HG03025 (cell line): ENCODE measurements around the gene ELK4.

ENCODE experiments used
- ATAC-seq: cut with Tn5 transposase; IDR thresholded peaks from one replicate; pipeline ENCODE4 v1.9.1; 2021; ENCODE audit warnings: mild to moderate bottlenecking, moderate library complexity; ENCODE audit not compliant: unreplicated experiment, low FRiP score

The ELK4 gene

DNA sequence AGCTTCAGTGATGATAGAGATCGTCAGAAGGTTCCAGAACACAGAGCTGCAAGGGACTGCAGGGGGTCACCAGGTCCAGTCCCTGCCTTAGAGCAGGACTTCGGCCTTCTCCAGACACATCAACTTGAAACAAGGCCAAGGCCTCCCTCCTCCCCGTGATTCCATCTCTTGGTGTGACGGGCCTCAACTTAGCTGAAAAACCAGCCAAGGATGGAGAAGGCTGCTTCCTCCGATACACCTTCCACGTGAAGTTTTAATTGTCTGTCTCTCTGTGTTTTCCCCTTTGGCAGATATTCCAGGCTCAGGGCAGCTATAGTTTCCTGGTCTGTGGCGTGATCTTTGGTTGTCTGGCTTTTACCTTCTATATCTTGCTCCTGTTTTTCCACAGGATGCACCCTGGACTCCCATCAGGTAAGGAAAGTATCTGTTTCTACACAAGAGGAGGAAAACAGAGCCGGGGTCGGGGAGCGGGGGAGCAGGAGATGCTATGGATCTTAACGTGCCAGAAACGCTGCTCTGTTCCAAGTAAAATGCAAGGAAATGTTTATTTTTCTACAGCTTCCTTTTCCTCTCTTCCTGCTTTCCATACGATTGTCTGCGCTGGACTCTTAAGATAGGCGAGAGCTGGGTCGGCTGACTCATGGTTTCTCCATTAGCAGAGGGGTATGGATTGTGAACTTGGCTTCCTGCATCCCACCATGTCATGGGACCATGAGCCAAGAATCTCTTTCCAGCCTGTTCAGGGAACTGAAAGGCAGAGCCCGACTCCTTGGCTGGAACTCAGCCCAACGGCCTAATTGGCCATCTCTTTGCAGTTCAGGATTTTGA is 32.8 kb downstream of the ELK4 start:
- no peak for ATAC-seq

DNA sequence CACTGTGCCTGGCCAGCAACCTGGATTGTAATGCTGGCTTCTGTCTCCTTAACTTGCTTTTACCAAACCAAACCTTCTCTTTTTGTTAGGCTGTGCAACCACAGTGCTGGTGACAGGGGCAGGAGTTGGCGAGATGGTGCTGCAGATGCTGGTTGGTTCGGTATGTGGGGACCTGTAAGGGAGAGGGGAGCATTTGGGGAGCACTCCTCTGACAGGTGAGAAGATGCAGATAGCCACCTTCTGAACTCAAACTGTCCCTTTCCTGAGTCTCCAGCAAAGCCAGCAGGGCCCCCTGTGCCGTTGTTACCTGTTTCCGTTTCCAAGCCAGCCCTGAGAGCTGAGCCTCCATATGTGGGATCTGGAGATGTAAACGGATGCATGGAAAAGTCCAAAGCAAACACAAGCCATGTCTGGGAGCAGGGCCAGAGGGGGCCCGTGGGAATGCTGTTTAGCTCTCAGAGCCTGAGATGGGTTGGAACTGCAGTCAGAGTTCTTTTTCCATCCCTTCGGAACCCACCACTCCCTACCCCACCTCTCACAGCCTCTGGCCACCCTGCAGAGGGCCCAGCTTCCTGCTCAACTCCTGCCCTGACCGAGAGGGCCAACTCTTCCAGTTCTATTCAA is 34.0 kb downstream of the ELK4 start:
- ATAC-seq, result no peak

GRCh38 chr1:205596876-205597275 is 34.9 kb downstream of the ELK4 start:
- no peak for ATAC-seq

GRCh38 chr1:205595861-205596260 is 36.0 kb downstream of the ELK4 start:
- no peak for ATAC-seq

DNA sequence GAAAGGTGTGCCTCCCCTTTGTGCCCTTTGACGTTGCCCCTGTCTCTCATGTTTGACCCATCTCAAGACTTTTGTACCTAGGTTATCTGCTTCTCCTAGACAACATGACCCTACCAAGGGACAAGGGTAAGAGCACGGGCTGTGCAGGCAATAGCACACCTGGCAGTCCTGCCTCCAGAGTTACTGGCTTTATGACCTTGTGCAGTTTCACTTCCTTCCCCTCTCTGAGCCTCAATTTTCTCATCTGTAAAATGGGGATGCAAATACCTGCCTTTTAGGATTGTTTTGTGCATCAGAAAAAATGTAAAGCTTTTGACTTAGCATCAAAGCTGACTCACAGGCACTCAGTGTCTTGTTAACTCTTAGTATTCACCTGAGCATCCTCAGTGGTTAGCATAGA is 36.4 kb downstream of the ELK4 start:
- ATAC-seq, result no peak

- no peak for ATAC-seq
Observed at GRCh38 chr1:205594846-205595245, 37.0 kb downstream of the ELK4 start.

GRCh38 chr1:205593967-205594366 is 37.8 kb downstream of the ELK4 start:
- no peak for ATAC-seq

GRCh38 chr1:205593532-205593931 is 38.3 kb downstream of the ELK4 start:
- no peak for ATAC-seq

GRCh38 chr1:205592443-205593003 is 39.3 kb downstream of the ELK4 start:
- no peak for ATAC-seq

DNA sequence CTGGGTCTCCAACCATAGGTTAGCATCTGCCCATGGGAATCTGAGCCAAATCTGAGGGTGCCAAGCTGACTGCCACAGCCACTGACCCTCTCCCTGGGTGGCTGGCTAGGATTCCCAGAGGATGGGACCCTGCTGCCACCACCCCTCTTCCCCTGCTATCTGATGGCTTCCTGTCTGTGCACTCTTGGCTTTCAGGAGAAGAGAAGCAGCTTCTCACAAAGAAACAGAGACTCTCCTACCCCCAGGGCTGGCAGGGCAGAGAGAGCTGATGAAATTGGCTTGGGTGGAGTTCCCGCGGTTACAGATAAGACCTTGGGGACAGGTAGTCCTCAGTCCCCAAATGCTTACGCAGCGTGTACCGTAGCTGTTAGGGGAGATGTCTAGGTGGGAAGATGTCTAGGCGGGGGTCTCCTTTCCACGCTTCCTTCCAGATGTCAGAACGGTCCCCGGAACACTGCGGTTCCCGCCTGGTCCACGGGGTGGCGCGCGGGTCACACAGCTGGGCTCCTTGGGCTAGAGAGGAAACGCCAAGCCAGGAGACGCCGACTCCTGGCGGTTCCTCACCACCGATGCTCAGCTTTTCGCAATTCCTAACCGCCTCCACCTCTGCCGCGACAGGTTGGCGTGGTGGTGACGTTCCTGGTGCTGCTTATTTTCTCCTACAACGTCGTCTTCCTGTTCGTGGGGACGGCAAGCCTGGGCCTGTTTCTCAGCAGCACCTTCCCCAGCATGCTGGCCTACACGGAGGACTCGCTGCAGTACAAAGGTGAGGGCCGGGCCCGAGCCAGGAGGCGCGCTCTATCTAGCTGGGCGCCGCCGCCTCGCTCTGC is 40.1 kb downstream of the ELK4 start:
- peak; percentile 73 for ATAC-seq

DNA sequence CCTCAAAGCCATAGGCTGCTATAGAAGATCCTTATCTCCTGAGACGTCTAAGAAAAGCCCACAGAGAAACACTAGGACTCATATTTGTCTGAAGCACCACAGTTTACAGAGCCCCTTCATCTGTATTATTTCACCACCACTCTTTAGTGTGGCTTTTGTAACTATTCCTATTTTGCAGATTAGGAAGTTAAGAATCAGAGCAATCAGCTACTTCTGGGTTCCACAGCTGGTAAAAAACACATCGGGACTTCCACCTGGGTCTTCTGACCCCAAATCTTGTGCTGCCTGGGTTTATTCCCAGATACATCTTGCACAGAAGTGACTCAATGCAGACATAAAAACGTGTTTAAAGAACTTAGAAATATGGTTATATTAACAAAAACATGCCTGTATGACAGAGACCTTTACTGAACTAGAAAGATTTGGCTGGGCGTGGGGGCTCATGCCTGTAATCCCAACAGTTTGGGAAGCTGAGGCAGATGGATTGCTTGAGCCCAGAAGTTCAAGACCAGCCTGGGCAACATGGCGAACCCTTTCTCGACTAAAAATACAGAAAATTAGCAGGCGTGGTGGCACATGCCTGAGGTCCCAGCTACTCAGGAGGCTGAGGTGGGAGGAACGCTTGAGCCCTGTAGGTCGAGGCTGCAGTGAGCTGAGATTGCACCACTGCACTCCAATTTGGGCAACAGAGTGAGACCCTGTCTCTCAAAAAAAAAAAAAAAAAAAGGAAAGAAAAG is 40.9 kb downstream of the ELK4 start:
- ATAC-seq, result no peak

DNA sequence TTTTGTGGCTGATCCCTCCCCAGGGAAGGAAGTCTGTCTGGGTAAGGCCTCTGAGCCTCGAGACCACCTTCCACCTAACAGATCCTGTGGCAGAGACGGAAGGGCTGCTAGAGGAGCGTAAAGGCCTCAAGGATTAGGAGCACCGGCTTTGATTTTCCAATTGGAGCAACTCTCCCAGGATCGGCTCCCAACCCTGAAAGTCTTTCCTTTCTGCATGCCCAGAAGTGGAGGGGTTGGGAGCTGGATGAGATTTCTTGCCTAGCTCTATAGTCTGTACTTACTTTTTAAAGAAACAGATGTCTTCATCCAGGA is 41.4 kb downstream of the ELK4 start:
- ATAC-seq, result no peak

DNA sequence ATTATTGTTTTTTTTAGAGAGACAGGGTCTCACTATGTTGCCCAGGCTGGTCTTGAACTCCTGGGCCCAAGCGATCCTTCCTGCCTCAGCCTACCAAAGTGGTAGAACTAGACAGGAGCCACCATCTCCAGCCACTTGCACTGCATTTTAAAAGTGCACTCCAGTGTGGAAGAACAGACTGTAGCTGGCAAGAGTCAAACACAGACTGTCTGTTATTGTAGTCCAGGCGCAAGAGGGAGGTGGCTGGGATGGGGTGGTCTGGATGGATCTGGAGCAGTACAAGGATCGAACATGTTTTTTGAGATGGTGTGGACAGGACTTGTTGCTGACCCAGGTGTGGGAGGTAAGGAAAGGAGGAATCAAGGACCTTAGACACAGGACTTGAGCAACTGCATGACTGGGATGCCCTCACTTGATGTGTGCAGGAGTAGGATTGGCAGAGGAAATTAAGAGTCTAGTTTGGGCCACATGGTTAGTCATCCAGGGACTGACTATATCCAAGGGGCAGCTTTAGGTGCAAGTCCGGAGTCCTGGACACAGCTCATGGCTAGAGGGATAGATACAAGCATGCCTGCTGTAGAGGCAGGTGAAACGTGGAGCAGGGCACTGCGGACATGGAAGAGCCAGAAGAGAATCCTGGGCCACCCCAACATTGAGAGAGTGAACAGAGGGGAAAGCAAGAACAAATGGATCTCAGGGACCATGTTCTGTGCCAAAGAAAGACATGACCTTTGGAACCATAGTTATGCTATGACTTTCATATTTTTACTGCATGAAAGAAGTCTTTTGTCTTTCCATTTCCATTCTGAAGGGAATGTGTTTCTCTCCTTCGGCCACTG is 42.0 kb downstream of the ELK4 start:
- ATAC-seq, result no peak

GRCh38 chr1:205589046-205589445 is 42.8 kb downstream of the ELK4 start:
- ATAC-seq, result no peak

DNA sequence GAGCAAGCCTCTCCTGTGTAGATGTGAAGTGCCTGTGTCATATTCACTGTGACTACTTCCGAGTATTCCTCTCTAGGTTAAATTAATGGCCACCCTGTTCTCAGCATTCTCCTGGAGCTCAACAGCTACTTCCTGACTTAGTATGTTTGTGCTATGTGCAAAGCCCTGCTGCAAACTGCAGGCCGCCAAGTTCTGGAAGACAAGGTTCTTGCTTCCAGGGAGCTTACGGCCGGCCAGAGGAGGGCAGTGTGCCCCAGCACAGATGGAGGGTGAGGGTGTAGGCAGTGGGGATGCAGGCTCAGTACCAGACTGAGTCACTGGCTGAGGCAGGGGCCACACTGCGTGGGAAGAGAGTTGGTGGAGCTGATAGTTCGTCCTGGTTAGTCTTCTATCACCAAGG is 43.2 kb downstream of the ELK4 start:
- no peak for ATAC-seq

DNA sequence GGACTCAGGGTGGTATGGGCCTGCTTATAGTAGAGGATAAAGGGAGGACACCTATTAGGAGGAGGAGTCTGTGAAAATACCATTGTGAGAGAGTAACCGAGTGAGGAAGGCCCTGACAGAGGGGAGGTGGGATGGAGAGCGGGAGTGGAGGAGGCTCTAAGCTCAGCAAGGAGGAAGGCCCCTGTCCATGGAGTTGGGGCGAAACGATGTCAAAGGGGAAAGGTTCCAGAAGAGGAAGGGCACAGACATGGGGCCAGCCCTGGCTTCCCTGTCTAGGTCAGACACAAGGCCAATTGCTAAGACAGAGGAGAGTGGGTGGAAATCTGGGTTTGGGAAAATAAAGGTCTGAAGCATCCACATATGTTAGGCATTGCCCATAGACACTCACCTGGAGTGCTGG is 44.2 kb downstream of the ELK4 start:
- ATAC-seq, result no peak

DNA sequence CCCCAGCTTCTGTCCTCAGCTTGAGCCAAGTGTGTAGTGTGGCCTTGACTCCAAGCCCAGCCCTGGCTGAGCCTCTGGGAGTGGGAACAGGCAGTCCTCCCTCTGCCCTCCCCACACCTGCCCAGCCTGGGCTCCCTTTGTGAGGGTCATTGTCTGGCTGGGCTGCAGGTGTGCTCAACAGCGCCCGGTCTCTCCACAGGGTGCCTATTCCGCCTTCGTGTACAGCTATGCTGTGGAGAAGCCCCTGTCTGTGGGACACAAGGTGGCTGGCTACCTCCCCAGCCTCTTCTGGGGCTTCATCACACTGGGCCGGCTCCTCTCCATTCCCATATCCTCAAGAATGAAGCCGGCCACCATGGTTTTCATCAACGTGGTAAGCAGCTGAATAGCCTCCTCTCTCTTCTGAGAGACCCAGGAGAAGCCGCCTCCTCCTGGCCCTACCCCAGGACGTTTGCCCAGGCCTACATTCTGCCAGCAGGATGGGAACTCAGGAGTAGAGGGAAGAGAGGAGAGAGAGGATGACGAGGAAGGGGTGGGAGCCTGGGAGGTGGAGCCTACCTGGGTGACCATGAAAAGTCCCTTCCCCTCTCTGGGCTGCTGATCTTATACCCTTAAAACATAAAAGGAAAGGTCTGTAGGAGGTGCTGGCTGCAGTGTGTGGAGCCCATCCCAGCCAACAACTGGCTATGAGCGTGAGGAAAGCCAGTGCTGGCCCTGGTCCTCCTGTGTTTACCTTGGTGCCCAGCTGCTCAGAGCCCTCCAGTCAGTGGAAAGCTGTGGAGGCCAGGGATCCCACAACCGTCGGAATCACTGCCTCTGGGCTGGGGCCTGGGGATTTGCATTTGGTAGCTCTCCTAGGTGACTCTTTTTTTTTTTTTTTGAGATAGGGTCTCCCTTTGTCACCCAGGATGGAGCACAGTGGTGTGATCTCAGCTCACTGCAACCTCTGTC is 45.7 kb downstream of the ELK4 start:
- ATAC-seq, result no peak

GRCh38 chr1:205585169-205585834 is 46.5 kb downstream of the ELK4 start:
- no peak for ATAC-seq
